Coronary artery (tissue), 2 donors: ENCODE results near the gene IL17RC.
"Not testable (repeated sequence)": the region's sequence is repeated elsewhere in the genome, so short reads cannot be mapped to it uniquely, and the experiment has no call there.

Experiments used
- DNase-seq: peaks from one replicate; pipeline ENCODE4 v3.0.0-alpha.2; 2017; ENCODE audit warnings: low spot score
- H3K27ac ChIP-seq, 2 donors: fragments of 200-600 bp; sonication (generic); one replicate each; pipeline ENCODE4 v1.5.1; 2016 to 2019
- H3K4me3 ChIP-seq: fragments of 200-600 bp; sonication (generic); 2 replicates; pipeline ENCODE4 v1.5.1; 2016; ENCODE audit warnings: mild to moderate bottlenecking, moderate library complexity
- CTCF ChIP-seq: fragments of 200-600 bp; sonication (generic); IDR thresholded peaks from one replicate; pipeline ENCODE4 v1.5.1; 2019; ENCODE audit warnings: antibody characterized with exemption

IL17RC gene

GRCh38 chr3:9886328-9886727 lies 30.6 kb upstream of the IL17RC start:
- DNase-seq = no peak
- no peak overlapping the region for H3K27ac ChIP-seq
- no peak overlapping the region for H3K4me3 ChIP-seq
- no peak for TF ChIP-seq CTCF

GRCh38 chr3:9887480-9887879 lies 29.4 kb upstream of the IL17RC start:
- Histone ChIP-seq H3K27ac (no peak overlapping the region), H3K4me3 (no peak overlapping the region)
- TF ChIP-seq CTCF = no peak
- no peak for DNase-seq

GRCh38 chr3:9888540-9888939 lies 28.4 kb upstream of the IL17RC start:
- no peak for DNase-seq
- no peak for TF ChIP-seq CTCF
- H3K4me3 ChIP-seq = no peak overlapping the region
- H3K27ac ChIP-seq = no peak overlapping the region

GRCh38 chr3:9889405-9889804 lies 27.5 kb upstream of the IL17RC start:
- no peak for DNase-seq
- no peak for TF ChIP-seq CTCF
- Histone ChIP-seq H3K27ac (no peak overlapping the region), H3K4me3 (no peak overlapping the region)

GRCh38 chr3:9890249-9891071 lies 26.4 kb upstream of the IL17RC start, which contains the start of gene JAGN1:
TSS of gene JAGN1 (plus strand) at chr3:9890610. CDS start at chr3:9890723, 113 bp downstream.
- TF ChIP-seq CTCF = no peak
- peak; percentile 96 for DNase-seq
- H3K4me3 ChIP-seq = peak within 1 kb of the TSS; percentile 88
- H3K27ac ChIP-seq = peak within 1 kb of the TSS; percentile 95 to 96

- no peak for DNase-seq
- no peak for TF ChIP-seq CTCF
- peak overlapping the region; percentile 88 for H3K4me3 ChIP-seq
- peak overlapping the region; percentile 95 to 96 for H3K27ac ChIP-seq
Measured at GRCh38 chr3:9891072-9891622, 25.8 kb upstream of the IL17RC start.

- H3K27ac ChIP-seq = peak overlapping the region in 1 of 2 donors; percentile 8
Measured at GRCh38 chr3:9893739-9894138, 23.2 kb upstream of the IL17RC start.

GRCh38 chr3:9895715-9896114 lies 21.2 kb upstream of the IL17RC start:
- not testable (repeated sequence) for H3K4me3 ChIP-seq, H3K27ac ChIP-seq, DNase-seq

More at GRCh38 chr3:9893739-9894138, 23.2 kb upstream of the IL17RC start:
- no peak overlapping the region for H3K4me3 ChIP-seq
- no peak for TF ChIP-seq CTCF
- DNase-seq = no peak

GRCh38 chr3:9896755-9897407 lies 20.0 kb upstream of the IL17RC start:
- not testable (repeated sequence) for H3K27ac ChIP-seq, H3K4me3 ChIP-seq, DNase-seq
